Activated CD4-positive, alpha-beta T cell treated with anti-CD3 and anti-CD28 coated beads, Interleukin-2, amount 50 U/mL, for 24 hours (primary cell): ENCODE data around the gene UHRF1.

Experiments used
- DNase-seq, 2 donors: peaks; one replicate each; pipeline ENCODE4 v3.0.0-alpha.2; 2020; ENCODE audit warnings: low read depth in 1 of 2, low spot score in 1 of 2

The UHRF1 gene

DNA sequence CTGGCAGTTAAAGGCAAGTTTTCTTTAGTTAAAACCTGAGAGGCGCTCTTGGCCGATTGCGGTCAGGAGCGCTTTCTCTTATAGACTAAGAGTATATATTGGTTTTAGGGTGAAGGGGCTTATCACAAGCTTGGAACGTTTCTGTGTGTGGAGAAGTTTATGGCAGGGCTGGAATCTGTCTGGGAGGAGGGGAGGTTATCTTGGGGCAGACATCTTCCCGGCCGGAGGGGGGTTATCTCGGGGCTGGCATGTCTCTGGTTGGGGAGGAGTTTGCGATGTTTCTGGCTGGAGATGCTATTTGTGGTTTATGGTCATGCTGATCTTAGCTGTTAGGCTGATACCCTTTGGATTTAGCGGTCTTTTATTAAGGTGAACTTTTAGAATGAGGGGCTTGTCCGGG is 78.0 kb downstream of the UHRF1 start:
- DNase-seq = no peak

DNA sequence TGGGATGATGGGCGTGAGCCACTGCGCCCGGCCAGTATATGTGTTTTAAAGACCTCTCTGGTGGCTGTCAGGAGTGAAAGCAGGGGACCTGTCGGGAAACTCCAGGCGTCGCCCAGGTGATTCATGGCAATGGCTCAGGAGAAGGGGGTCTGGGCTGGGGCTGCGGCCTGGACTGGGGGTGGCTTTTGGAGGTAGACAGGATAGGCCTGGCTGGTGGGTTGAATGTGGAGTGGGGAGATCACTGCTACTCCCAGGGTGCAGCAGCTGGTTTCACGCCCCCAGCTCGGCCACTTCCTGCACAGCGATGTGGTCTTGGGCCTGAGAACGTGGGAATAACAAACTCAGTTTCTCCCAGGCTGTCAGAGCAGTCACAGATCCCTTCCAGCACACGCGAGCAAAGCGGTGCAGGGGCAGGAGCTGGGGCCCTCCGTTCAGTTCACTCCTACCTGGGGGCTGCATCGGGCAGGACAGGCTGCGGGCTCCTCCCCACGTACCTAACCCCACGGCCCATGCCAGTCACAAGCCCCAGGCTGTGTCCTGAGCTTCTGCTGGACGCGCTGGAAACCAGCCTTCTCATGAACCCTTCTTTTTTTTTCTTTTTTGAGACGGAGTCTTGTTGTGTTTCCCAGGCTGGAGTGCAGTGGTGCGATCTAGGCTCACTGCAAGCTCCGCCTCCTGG is 78.5 kb downstream of the UHRF1 start:
- DNase-seq = no peak

DNA sequence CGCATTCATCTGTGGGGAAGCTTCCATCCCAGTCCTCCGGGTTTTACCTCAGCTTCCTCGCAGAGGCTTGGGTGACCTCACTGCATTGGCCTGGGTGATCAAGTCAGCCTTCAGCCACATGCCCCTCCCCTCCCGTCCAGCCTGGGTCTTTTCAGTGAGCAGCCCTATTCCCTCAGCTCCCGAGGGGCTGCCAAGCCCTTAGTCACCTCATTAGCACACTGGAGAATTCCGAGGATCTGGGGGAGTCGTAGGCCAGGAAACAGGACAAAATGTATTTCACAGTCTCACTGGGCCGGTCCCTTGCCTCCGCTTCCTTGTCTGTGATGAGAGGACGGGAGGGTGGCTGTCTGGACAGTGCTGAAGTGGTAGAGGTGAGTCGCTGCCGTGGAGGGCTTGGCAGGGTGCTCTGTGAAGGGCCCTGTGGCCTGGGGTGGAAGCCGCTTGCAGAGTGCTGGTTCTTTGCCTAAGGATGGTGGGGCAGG is 79.5 kb downstream of the UHRF1 start:
- DNase-seq = no peak

DNA sequence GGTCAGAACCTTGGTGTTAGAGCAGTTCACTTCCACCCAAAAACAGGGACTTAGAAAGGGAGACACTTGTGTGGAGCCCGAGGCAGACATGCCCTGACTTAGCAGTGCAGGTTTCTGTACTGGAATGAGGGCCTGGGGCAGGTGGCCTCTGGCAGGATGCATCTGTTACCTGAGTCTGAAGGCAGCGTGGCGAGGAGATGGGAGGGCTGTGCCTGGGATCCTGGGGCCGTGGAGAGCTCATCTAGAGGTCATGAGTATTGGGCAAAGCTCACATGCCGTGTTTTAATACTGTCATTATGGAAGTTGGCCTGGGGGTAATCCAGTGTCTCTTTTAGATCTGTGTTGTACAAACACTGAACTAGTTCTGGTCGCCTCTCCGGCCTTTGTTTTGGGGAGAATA is 81.0 kb downstream of the UHRF1 start:
- DNase-seq = no peak

DNA sequence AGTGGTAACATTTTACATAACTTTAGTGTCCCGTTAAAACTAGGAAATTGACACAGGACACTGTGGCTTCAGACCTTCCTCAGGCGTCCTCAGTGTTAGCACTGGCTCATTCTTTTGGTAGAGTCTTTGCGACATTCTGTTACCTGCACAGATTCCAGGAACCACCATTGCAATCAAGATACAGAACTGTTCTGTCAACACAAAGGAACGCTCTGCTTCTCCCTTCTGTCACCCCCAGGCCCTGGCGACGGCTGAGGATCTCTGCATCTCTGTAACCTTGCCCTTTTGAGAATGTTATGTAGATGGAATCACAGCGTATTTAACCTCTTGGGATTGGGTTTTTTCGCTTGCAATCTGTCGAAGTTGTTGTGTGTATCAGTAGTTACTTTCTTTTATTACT is 82.2 kb downstream of the UHRF1 start:
- DNase-seq = no peak

DNA sequence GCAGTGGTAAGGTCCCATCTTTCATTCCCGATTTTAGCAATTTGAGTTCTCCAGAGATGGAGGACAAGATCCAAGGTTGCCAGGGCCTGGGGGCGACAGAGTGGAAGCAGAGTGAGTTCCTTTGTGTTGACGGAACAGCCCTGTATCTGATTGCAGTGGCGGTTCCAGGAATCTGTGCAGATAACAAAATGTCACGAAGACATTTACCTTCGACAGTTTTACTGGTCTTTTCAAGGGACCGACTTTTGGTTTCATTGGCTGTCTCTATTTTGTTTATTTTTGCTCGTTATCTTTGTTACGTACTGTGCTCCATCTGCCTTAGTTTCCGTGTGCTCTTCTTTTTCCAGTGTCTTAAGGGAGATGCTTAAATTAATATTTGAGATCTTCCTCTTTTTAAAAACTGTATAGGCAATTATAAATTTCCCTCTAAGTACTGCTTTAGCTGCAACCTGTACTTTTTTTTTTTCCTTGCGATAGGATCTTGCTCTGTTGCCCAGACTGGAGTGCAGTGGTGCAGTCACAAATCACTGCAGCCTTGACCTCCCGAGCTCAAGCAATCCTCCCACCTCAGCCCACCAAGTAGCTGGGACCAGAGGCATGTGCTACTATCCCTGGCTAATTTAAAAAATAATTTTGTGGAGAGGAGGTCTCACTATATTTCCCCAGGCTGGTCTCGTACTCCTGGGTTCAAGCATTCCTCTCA is 82.8 kb downstream of the UHRF1 start:
- no peak for DNase-seq

DNA sequence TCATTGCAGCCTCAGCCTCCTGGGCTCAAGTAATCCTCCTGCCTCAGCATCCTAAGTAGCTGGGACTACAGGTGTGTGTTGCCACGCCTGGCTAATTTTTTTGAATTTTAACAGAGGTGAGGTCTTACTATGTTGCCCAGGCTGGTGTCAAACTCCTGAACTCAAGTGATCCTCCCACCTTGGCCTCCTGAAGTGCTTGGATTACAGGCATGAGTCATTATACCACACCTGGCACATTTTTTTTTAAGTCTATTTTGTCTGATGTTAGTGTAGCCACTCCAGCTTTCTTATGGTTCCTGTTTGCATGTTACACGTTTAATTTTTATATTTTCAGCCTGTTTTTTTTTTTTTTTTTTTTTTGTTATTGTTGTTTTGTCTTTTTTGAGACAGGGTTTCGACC is 84.4 kb downstream of the UHRF1 start:
- DNase-seq = no peak

DNA sequence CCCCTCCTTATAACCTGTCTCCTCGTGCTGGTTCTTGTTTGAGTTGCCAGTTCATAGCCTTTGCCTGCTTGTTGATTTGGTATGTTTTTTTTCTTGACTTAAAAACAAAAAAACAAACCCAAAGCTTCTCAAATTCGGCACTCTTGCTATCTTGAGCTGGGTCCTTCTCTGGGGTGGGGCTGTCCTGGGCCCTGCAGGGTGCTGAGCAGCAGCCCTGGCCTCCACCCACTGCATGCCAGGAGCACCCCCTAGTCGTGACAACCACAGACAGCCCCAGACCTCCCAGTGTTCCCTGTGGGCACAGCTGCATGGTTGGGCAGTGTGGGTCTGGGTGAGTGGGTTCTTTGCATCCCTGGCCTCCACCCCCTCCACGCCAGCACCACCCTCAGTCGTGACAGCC is 87.4 kb downstream of the UHRF1 start:
- no peak for DNase-seq

DNA sequence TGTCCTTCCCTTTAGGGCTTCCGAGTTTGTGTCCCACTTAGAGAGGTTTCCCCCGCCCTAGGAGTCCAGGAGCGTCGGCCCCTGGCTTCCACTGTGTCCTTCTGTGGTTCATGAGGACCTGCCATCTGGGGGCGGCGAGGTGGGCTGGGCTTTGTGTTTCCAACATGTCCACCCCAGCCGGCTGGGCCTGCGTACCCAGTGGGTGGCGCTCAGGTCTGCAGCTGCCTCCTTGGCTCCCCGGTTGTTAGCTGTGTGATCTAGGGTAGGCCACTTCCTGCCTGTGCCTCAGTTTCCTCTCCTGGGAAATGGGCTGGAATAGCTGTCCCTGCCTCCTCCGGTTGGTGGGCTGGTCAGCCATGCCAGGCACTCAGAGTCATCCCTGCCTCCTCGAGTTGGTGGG is 88.0 kb downstream of the UHRF1 start:
- no peak for DNase-seq

DNA sequence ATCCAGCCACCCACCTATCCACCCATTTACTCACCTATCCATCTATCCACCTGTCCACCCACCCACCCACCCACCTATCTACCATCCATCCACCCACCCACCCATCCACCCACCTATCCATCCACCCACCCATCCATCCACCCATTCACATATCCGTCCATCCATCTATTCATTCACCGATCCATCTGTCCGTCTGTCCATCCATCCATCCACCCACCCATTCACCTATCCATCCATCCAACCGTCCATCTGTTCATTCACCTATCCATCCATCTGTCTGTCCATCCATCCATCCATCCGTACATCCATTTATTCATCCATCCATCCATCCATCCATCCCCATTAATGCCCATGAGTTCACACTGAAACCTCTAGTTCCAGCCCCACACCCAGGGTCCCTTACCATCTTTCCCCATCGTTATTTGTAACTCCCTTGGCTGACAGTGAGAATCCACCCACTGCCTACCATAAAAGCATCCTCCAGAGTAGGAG is 90.9 kb downstream of the UHRF1 start:
- DNase-seq = no peak

DNA sequence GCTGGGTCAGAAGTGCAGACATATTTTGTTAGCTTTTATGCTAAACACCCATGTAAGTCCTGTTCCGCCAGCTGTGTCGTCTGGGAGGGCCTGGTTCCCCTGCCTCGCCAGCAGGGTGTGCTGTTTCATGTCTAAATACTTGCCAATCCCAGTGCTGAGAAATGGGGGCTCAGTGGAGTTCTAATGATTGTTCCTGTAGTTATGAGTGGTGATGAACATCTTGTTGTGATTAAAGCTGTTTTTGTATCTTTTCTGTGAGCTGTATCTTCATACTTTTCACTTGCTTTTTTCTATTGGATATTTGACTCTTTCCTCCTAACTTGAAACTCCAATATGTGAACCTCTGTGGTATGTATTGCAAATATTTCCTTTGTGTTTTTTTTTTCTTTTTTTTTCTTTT is 92.3 kb downstream of the UHRF1 start:
- DNase-seq = peak in 1 of 2 donors; percentile 24

DNA sequence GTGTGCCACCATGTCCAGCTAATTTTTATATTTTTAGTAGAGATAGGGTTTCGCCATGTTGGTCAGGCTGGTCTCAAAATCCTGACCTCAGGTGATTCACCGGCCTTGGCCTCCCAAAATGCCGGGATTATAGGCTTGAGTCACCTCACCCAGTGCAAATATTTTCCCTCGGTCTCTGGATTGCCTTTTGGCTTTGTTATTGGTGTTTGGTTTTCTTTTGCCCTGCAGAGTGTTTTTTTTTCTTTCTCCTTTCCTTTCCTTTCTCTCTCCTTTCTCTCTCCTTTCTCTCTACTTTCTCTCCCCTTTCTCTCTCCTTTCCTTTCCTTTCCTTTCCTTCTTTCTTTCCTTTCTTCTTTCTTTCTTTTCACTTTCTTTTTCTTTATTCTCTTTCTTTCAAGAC is 92.8 kb downstream of the UHRF1 start:
- DNase-seq = no peak

DNA sequence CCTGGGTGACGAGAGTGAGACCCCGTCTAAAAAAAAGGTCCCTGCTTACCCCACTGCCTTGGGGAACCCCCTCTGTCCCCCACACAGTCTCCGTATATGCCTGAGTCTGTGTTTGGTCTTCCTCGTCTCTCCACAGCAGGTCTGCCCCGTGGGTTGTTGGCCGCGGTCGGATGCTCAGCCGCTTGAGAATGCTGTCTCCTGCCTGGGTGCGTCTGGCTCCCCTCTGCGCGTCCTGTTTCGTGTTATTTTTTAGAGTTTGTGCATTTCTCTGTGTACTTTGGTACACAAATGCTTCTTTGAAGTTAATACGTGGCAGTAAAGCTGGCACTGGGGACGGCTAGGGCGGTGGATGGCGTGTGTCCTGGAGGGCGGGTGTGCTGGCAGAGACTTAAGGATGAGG is 94.5 kb downstream of the UHRF1 start:
- no peak for DNase-seq

DNA sequence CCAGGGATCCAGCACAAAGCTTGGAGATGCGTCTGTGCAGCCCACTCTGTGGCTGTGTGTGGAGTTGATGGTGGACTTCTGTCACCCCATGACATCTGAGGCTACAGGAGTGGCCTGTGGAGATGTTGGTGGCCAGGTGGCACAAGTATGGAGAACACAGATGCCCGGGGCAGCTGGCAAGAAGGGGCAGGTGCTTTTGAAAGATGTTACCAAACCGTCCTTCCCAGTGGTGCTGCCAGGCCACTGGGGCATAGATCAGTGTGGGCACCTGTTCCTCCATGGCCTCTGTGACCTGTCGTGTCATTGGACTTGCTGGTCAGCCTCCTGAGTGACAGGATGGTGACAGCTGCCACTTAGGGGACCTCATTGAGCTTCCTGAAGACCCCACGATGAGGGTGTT is 95.8 kb downstream of the UHRF1 start:
- no peak for DNase-seq

DNA sequence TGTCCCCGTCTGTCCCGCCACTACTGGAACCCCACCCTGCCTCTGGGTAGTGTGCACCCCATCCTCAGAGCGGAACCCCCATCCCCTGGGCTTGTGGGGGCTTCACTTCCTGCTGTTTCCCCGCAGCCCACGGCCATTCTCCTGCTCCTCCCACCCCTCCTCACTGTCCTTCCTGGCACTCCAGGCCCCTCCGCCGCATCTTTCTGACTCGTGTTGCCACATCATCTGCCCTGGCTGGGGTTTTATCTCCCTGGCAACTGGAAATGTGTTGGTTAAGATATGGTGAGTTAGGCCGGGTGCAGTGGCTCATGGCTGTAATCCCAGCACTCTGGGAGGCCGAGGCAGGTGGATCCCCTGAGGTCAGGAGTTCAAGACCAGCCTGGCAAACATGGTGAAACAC is 96.9 kb downstream of the UHRF1 start:
- DNase-seq = no peak

DNA sequence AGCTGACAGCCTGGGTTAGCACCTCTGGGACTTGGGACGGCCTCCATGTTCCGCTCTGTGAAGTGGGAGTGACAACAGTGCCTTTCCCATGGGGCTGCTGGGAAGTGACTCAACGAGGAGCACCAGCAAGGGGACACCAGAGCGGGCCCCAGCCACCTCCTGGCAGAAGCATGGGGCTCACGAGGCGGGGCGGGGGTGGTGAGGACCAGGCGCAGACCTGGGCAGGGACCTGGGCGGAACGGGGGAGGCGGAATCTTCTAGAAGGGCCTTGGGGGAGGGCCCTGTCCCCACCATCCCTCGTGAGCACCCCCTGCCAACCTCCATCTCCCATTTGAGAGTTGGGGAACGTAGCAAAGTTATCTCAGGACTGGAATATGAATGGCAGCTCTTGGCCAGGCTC is 97.5 kb downstream of the UHRF1 start:
- DNase-seq = no peak
